Psoas muscle (tissue), 8 donors: ENCODE measurements around the gene LRP10. TPM values are rescaled to one million over a fixed set of nuclear protein-coding genes. Genes with fewer than 3 reads are reported as not detected.
A peak's percentile ranks its signal among the peaks of the same experiment; 100 is the strongest.

Experiments used
- ATAC-seq, 4 donors: fragments of 200-7000 bp; cut with Tn5 transposase; one replicate each; pipeline ENCODE4 v1.9.1; 2020; ENCODE audit warnings: moderate library complexity in 3 of 4, mild to moderate bottlenecking in 2 of 4
- DNase-seq, 2 donors: peaks; one replicate each; pipeline ENCODE4 v3.0.0-alpha.2; 2020
- H3K27ac ChIP-seq: fragments of 200-600 bp; one replicate; pipeline ENCODE4 v1.8.0; 2022
- H3K27me3 ChIP-seq, 3 donors: fragments of 200-600 bp in 1 of 3; one replicate each; pipeline versions ENCODE4 v1.6.1 to v1.8.0; 2013 to 2022; ENCODE audit warnings: low read length in 2 of 3, mild to moderate bottlenecking in 2 of 3, moderate library complexity in 1 of 3; ENCODE audit not compliant: insufficient read depth in 3 of 3
- H3K36me3 ChIP-seq, 2 donors: fragments of 200-600 bp in 1 of 2; one replicate each; pipeline versions ENCODE4 v1.6.1 to v1.8.0; 2013 to 2022; ENCODE audit warnings: low read depth in 1 of 2, mild to moderate bottlenecking in 1 of 2, moderate library complexity in 1 of 2; ENCODE audit not compliant: insufficient read depth in 1 of 2
- H3K4me1 ChIP-seq: fragments of 200-600 bp; one replicate; pipeline ENCODE4 v1.8.0; 2022
- H3K4me3 ChIP-seq: fragments of 200-600 bp; one replicate; pipeline ENCODE4 v1.8.0; 2022; ENCODE audit warnings: mild to moderate bottlenecking
- H3K9me3 ChIP-seq: fragments of 200-600 bp; one replicate; pipeline ENCODE4 v1.8.0; 2022
- WGBS, 3 donors: extraction: QIAGEN DNeasy Blood & Tissue Kit; methylation state at CpG; one replicate each; pipeline versions ENCODE4 v1.1.6 to v1.1.7; 2013; 5-methylcytosine and 5-hydroxymethylcytosine counted together
- intact Hi-C, 2 donors: fragments of 100-400 bp; cut with DNase I; formaldehyde crosslinking; loops; one replicate each; pipeline versions ENCODE4 v1.11.0 to v1.14.2; 2022
- polyA plus RNA-seq, 3 donors: library from polyadenylated mRNA; stranded (reverse); fragments of 200-250 nt; gene quantifications; one replicate each; pipeline ENCODE4 v1.2.3, GENCODE V29; 2013
- total RNA-seq, 4 donors: library from RNA; stranded (reverse); fragmentation: NEBNext Ultra II Directional in 2 of 4; extraction: Animal tissue kit (Norgen Biotek cat#: 25700) in 2 of 4; gene quantifications; one replicate each; pipeline versions ENCODE4 v1.2.1 to v1.2.4, GENCODE V29; 2021 to 2023
- TF ChIP-seq, protein P1 (sequence below): fragments of 200-600 bp; IDR thresholded peaks from one replicate; pipeline ENCODE4 v1.8.0; 2022; ENCODE audit warnings: antibody characterized with exemption
- donor health status: healthy with polysubstance abuse.
- donor health status: DM: no; HTN: no; CAD: no; lungs with moderate emphysema.
- donor health status: Bipolar disorder and iron deficiency.
- donor health status: healthy.
- donor health status: DM: yes; HTN: yes; CAD: no.
- donor health status: DM: no; HTN: no; CAD: no.
- donor health status: DM: no; HTN: no; CAD: no.
- donor health status: DM: yes; HTN: yes; CAD: no.

LRP10 gene
- total and polyA plus RNA-seq, 7 donors, result 18.1 to 50.6 (median 33.1) TPM

DNA sequence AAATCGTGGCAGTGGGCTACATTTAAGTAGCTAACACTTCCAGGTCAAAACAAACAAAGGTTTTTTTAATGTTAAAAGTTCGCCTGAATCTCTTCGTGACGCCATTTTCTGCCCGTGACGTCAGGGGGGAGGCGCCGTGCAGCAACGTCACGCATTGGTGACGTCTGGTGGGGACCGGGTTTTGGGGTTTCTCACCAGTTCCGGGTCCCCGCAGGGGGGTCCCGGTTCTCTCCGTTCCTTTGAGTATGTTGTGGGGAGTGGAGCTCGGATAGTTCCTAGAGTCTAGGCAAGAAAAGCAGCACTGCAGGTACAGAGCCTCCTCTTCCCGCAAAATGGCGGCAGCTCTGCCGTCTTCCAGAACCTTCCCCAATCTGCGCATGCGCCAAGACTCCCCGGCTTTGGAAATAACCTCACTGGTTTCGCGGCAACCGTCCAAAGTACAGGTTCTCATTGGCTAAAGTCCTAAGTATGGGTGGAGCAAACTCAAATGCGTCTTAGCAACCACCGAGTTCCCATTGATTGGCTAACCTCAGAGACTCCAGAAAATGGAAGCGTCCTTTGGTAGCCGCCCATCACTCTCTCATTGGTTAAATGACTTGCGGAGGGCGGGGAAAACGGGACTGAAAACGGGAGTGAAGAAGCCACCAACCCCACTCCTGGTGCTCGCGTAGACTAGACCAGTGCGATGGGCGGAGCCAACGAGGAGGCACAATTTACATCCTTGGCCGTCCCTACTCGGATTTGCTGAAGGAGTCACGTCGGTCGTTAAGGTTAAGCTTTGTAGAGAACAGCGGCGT lies 47.5 kb downstream of the LRP10 start, which contains the start of gene RBM23:
Gene RBM23, minus strand, starts transcription at position 346 of the 797 bp plus-strand sequence.
- Histone ChIP-seq H3K27me3 (no peaks in the 10 kb centered on the region), H3K4me3 (peak within 1 kb of the TSS; percentile 98), H3K36me3 (peaks cover 9 to 44% of the 10 kb centered on the region in 2 donors), H3K9me3 (no peaks in the 10 kb centered on the region), H3K4me1 (peaks cover 15% of the 10 kb centered on the region), H3K27ac (peak within 1 kb of the TSS; percentile 98)
- WGBS, 3 donors, result 0% methylated on average over 46 of the region's 46 CpGs
- intact Hi-C loops, result loop anchor here in 1 of 2 donors (5.0 kb wide), 2 partner anchors 47 to 1518 kb away; partner anchors contain the start of gene LRP10
- TF ChIP-seq, protein P1, sequence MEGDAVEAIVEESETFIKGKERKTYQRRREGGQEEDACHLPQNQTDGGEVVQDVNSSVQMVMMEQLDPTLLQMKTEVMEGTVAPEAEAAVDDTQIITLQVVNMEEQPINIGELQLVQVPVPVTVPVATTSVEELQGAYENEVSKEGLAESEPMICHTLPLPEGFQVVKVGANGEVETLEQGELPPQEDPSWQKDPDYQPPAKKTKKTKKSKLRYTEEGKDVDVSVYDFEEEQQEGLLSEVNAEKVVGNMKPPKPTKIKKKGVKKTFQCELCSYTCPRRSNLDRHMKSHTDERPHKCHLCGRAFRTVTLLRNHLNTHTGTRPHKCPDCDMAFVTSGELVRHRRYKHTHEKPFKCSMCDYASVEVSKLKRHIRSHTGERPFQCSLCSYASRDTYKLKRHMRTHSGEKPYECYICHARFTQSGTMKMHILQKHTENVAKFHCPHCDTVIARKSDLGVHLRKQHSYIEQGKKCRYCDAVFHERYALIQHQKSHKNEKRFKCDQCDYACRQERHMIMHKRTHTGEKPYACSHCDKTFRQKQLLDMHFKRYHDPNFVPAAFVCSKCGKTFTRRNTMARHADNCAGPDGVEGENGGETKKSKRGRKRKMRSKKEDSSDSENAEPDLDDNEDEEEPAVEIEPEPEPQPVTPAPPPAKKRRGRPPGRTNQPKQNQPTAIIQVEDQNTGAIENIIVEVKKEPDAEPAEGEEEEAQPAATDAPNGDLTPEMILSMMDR, result no peak
- peak; percentile 92 to 94 (median 94) for ATAC-seq
- peak; percentile 100 for DNase-seq

DNA sequence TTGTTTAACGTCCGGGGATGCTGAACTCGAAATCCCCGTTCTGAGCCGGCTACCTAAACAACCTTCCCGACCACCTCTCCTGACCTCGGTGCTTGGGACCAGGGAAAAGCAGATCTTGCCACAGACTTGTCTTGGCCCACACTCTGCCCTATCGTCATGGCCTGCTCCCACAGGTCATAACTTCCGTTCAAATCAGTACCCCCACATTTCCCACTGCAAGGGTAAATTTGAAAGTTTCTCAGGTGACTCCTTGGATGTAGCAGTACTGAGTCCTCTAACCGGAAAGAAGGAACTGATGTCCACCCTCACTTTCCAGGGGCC lies 48.0 kb downstream of the LRP10 start:
- DNase-seq (no peak), ATAC-seq (peak in 1 of 4 donors; percentile 14)
- TF ChIP-seq, protein P1, result no peak
- Histone ChIP-seq H3K27ac (peak overlapping the region; percentile 98), H3K9me3 (no peaks in the 10 kb centered on the region), H3K27me3 (no peaks in the 10 kb centered on the region), H3K4me1 (peaks cover 15% of the 10 kb centered on the region), H3K4me3 (peak overlapping the region; percentile 98), H3K36me3 (peaks cover 9 to 49% of the 10 kb centered on the region in 2 donors)
- intact Hi-C loops, result loop anchor here in 1 of 2 donors (5.0 kb wide), 2 partner anchors 47 to 1518 kb away; partner anchors contain the start of gene LRP10
- WGBS, 3 donors, result 8 to 10% (median 8%) methylated on average over 10 of the region's 10 CpGs

DNA sequence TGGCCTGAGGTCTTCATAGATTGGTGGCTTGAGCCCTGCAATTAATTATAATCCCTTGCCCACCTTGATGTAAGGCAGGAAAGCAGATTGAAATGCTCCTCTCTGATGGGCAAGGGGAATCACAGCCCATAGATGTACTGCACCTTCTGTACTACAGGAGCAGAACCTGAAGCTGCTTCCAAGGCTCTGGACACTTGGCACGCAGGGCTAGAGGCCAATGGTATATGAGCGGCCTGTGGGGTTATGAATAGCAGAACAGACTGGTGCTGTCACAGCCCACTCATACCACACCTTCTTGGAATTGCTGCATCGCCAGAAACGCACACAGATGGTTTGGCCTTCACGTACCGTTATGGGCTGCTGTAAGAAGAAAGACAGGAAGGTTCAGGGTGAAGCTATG lies 49.2 kb downstream of the LRP10 start:
- Histone ChIP-seq H3K27me3 (no peaks in the 10 kb centered on the region), H3K4me1 (peaks cover 13% of the 10 kb centered on the region), H3K4me3 (no peak overlapping the region), H3K9me3 (no peaks in the 10 kb centered on the region), H3K27ac (no peak overlapping the region), H3K36me3 (peaks cover 9 to 59% of the 10 kb centered on the region in 2 donors)
- 88 to 94% (median 92%) methylated on average over 6 of the region's 6 CpGs for whole genome bisulfite sequencing, 3 donors
- no peak for DNase-seq
- intact Hi-C loops, result no loop called here
- no peak for ATAC-seq
- TF ChIP-seq, protein P1, result no peak

DNA sequence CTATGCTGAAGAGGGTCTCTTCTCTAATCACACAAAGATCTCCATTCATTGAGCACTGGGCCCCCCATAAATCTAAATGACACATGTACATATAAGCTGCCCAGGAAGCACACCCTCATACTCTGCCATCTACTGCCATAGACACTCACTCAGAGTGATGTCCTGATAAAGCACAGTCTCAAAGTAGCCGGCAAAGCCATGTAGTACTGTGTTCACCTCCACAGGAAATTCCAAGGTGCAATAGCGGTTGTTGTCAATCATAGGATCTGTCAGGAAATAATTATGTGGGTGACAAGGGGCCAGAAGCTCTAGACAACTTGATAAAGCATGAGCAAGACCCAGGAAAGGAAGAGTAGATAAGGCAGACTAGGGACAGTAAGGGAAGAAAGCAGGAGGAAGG lies 50.8 kb downstream of the LRP10 start:
- no peak overlapping the region for H3K27ac ChIP-seq

More for the DNA sequence above, 50.8 kb downstream of the LRP10 start:
- no peak for DNase-seq
- Histone ChIP-seq H3K36me3 (peaks cover 9 to 73% of the 10 kb centered on the region in 2 donors), H3K4me1 (peaks cover 6% of the 10 kb centered on the region), H3K9me3 (no peaks in the 10 kb centered on the region), H3K4me3 (no peak overlapping the region), H3K27me3 (no peaks in the 10 kb centered on the region)
- ATAC-seq, result no peak
- TF ChIP-seq, protein P1, result no peak
- intact Hi-C loops, result no loop called here
- WGBS, 3 donors, result 74 to 88% (median 75%) methylated on average over 2 of the region's 2 CpGs
